DOHH2 (cell line): ENCODE results near the gene LCAT.

Experiments used
- CTCF ChIP-seq: fragments of 200-600 bp; sonication (generic); IDR thresholded peaks from one replicate; pipeline ENCODE4 v1.5.1; 2014; ENCODE audit warnings: antibody characterized with exemption, mild to moderate bottlenecking, low read depth, low read length; ENCODE audit not compliant: poor library complexity, severe bottlenecking
- EZH2phosphoT487 ChIP-seq: fragments of 200-600 bp; sonication (generic); IDR thresholded peaks from 2 replicates; pipeline ENCODE4 v1.6.1; 2017; ENCODE audit warnings: borderline replicate concordance, mild to moderate bottlenecking, antibody characterized with exemption, low read length, moderate library complexity, mixed read lengths

GRCh38 chr16:67926181-67926750 is 17.7 kb downstream of the LCAT start:
- TF ChIP-seq CTCF, result no peak
- no peak for TF ChIP-seq EZH2phosphoT487
